Erythroblast (primary cell): ENCODE measurements around the gene ACER3.

Experiments
- GATA1 ChIP-seq: IDR thresholded peaks from 2 replicates; pipeline ENCODE4 v1.6.1; 2011; ENCODE audit warnings: low read depth, mild to moderate bottlenecking, control low read depth, low read length, moderate library complexity
- POLR2A ChIP-seq: IDR thresholded peaks from 2 replicates; pipeline ENCODE4 v1.6.1; 2011; ENCODE audit warnings: mild to moderate bottlenecking, low read length

GRCh38 chr11:76839311-76839710, 21.4 kb upstream of the ACER3 start:
- TF ChIP-seq POLR2A, result no peak
- no peak for TF ChIP-seq GATA1
